Liver (tissue), 9 donors: ENCODE results near the gene CYBRD1. TPM values are rescaled to one million over a fixed set of nuclear protein-coding genes. Genes with fewer than 3 reads are reported as not detected.

Source experiments
- DNase-seq: peaks from one replicate; pipeline ENCODE4 v3.0.0-alpha.2; 2017; ENCODE audit warnings: low spot score
- H3K27ac ChIP-seq, 2 donors: one replicate each; pipeline ENCODE4 v1.7.0; 2013; ENCODE audit warnings: inconsistent platforms in 2 of 2, low read length in 2 of 2, control low read depth in 1 of 2, low read depth in 1 of 2, mild to moderate bottlenecking in 1 of 2
- H3K27me3 ChIP-seq, 4 donors: one replicate each; pipeline versions ENCODE4 v1.6.1 to v1.7.0; 2013; ENCODE audit warnings: low read length in 3 of 4, inconsistent platforms in 1 of 4, mild to moderate bottlenecking in 1 of 4, moderate library complexity in 1 of 4; ENCODE audit not compliant: control insufficient read depth in 4 of 4, insufficient read depth in 4 of 4
- H3K36me3 ChIP-seq, 4 donors: one replicate each; pipeline versions ENCODE4 v1.6.1 to v1.7.0; 2013; ENCODE audit warnings: low read length in 3 of 4, mild to moderate bottlenecking in 3 of 4, low read depth in 1 of 4, moderate library complexity in 1 of 4; ENCODE audit not compliant: control insufficient read depth in 4 of 4, insufficient read depth in 3 of 4
- H3K4me1 ChIP-seq, 4 donors: one replicate each; pipeline versions ENCODE4 v1.6.1 to v1.7.0; 2013; ENCODE audit warnings: low read length in 3 of 4, mild to moderate bottlenecking in 3 of 4, moderate library complexity in 1 of 4; ENCODE audit not compliant: control insufficient read depth in 4 of 4, insufficient read depth in 4 of 4
- H3K4me3 ChIP-seq, 3 donors: one replicate each; pipeline versions ENCODE4 v1.6.1 to v1.7.0; 2013; ENCODE audit warnings: low read length in 3 of 3, control low read depth in 1 of 3, low read depth in 1 of 3, mild to moderate bottlenecking in 1 of 3
- H3K9ac ChIP-seq, 2 donors: one replicate each; pipeline ENCODE4 v1.7.0; 2013; ENCODE audit warnings: low read length in 2 of 2, mild to moderate bottlenecking in 2 of 2, moderate library complexity in 2 of 2, control low read depth in 1 of 2, low read depth in 1 of 2
- H3K9me3 ChIP-seq, 4 donors: one replicate each; pipeline versions ENCODE4 v1.6.1 to v1.7.0; 2013; ENCODE audit warnings: low read length in 3 of 4; ENCODE audit not compliant: control insufficient read depth in 4 of 4
- ATF3 ChIP-seq: IDR thresholded peaks from 2 replicates; pipeline ENCODE4 v1.6.1; 2016; ENCODE audit warnings: antibody characterized with exemption
- CTCF ChIP-seq: fragments of 150-350 bp; IDR thresholded peaks from 2 replicates; pipeline ENCODE4 v1.5.1; 2017; ENCODE audit warnings: improper control_type of control experiment, low read depth, low read length; ENCODE audit not compliant: missing input control
- EGR1 ChIP-seq, 2 donors: IDR thresholded peaks; 2 replicates each; pipeline ENCODE4 v1.6.1; 2016 to 2018; ENCODE audit warnings: antibody characterized with exemption in 2 of 2, low read depth in 2 of 2
- FOXA1 ChIP-seq: IDR thresholded peaks from 2 replicates; pipeline ENCODE4 v1.6.1; 2016; ENCODE audit warnings: antibody characterized with exemption
- FOXA2 ChIP-seq: IDR thresholded peaks from 2 replicates; pipeline ENCODE4 v1.6.1; 2016; ENCODE audit warnings: antibody characterized with exemption
- HNF4A ChIP-seq, 2 donors: conservative IDR thresholded peaks; 2 replicates each; pipeline ENCODE4 v1.6.1; 2016; ENCODE audit warnings: antibody characterized with exemption in 2 of 2, mild to moderate bottlenecking in 2 of 2
- HNF4G ChIP-seq: IDR thresholded peaks from 2 replicates; pipeline ENCODE4 v1.6.1; 2016; ENCODE audit warnings: antibody characterized with exemption
- JUND ChIP-seq, 2 donors: IDR thresholded peaks; 2 replicates each; pipeline ENCODE4 v1.6.1; 2016; ENCODE audit warnings: antibody characterized with exemption in 2 of 2
- MAX ChIP-seq: IDR thresholded peaks from 2 replicates; pipeline ENCODE4 v1.6.1; 2016; ENCODE audit warnings: antibody characterized with exemption
- NR2F2 ChIP-seq: IDR thresholded peaks from 2 replicates; pipeline ENCODE4 v1.6.1; 2016; ENCODE audit warnings: antibody characterized with exemption
- RAD21 ChIP-seq, 2 donors: IDR thresholded peaks; 2 replicates each; pipeline ENCODE4 v1.6.1; 2016; ENCODE audit warnings: antibody characterized with exemption in 2 of 2, mild to moderate bottlenecking in 2 of 2
- REST ChIP-seq: IDR thresholded peaks from 2 replicates; pipeline ENCODE4 v1.6.1; 2016; ENCODE audit warnings: antibody characterized with exemption, mild to moderate bottlenecking
- RXRA ChIP-seq, 2 donors: IDR thresholded peaks; 2 replicates each; pipeline ENCODE4 v1.6.1; 2017 to 2018; ENCODE audit warnings: antibody characterized with exemption in 2 of 2, mild to moderate bottlenecking in 1 of 2
- SP1 ChIP-seq: IDR thresholded peaks from 2 replicates; pipeline ENCODE4 v1.6.1; 2018; ENCODE audit warnings: antibody characterized with exemption, mild to moderate bottlenecking
- TAF1 ChIP-seq: conservative IDR thresholded peaks from 2 replicates; pipeline ENCODE4 v1.6.1; 2016; ENCODE audit warnings: antibody characterized with exemption, mild to moderate bottlenecking
- YY1 ChIP-seq: IDR thresholded peaks from 2 replicates; pipeline ENCODE4 v1.6.1; 2016; ENCODE audit warnings: antibody characterized with exemption, mild to moderate bottlenecking
- WGBS: extraction: QIAGEN DNeasy Blood & Tissue Kit; methylation state at CpG from one replicate; pipeline ENCODE4 v1.1.7; 2013; 5-methylcytosine and 5-hydroxymethylcytosine counted together
- polyA plus RNA-seq, 2 donors: library from polyadenylated mRNA; stranded (reverse) in 1 of 2; unstranded in 1 of 2; fragments of 200-250 nt in 1 of 2; fragments of >200 nt in 1 of 2; fragmentation: Nextera tagmentation in 1 of 2; extraction: Ambion mirVana in 1 of 2; gene quantifications; one replicate each; pipeline versions ENCODE4 v1.2.1 to v1.2.3, GENCODE V29; 2013 to 2015
- total RNA-seq, 2 donors: library from RNA; depleted of rRNA; stranded (reverse); fragments of >200 nt; gene quantifications; one replicate each; pipeline ENCODE4 v1.2.3, GENCODE V29; 2014
- donor health status: healthy.
- donor health status: healthy.
- donor health status: healthy.
- donor health status: healthy.
- donor health status: healthy.

CYBRD1 gene
- total and polyA plus RNA-seq, 4 donors = 5.8 to 51.1 (median 9.4) TPM

- no peak overlapping the region for H3K4me3 ChIP-seq
- H3K36me3 ChIP-seq = no peaks in the 10 kb centered on the region
- H3K9ac ChIP-seq = no peak overlapping the region
- no peak for DNase-seq
- WGBS = 73% methylated on average over 8 of the region's 8 CpGs
- H3K27ac ChIP-seq = no peak overlapping the region
- H3K27me3 ChIP-seq = no peaks in the 10 kb centered on the region
- no peaks in the 10 kb centered on the region for H3K4me1 ChIP-seq
- no peaks in the 10 kb centered on the region for H3K9me3 ChIP-seq
- peak in 1 of 2 donors; percentile 6 for TF ChIP-seq HNF4A (conservative IDR thresholded peaks at IDR 0.05)
- TF ChIP-seq HNF4G = no peak
- TF ChIP-seq YY1 = peak; percentile 39
- TF ChIP-seq RAD21 (IDR thresholded peaks at IDR 0.05) = no peak
- TF ChIP-seq REST = no peak
- peak; percentile 7 for TF ChIP-seq SP1
Measured at GRCh38 chr2:171553858-171554257, 31.6 kb downstream of the CYBRD1 start.

- H3K9ac ChIP-seq = no peak overlapping the region
- TF ChIP-seq JUND (IDR thresholded peaks at IDR 0.05) = no peak
- no peak for TF ChIP-seq HNF4G
- no peak for TF ChIP-seq ATF3
- no peak for TF ChIP-seq TAF1
- no peak for TF ChIP-seq REST
- TF ChIP-seq FOXA2 = no peak
- TF ChIP-seq CTCF = no peak
- TF ChIP-seq FOXA1 = no peak
- TF ChIP-seq SP1 = no peak
- no peak for TF ChIP-seq HNF4A (conservative IDR thresholded peaks at IDR 0.05)
- no peak for TF ChIP-seq RXRA (IDR thresholded peaks at IDR 0.05)
- no peak for TF ChIP-seq EGR1 (IDR thresholded peaks at IDR 0.05; ENCODE audit: low read depth in 2 of 2)
- no peak for TF ChIP-seq RAD21 (IDR thresholded peaks at IDR 0.05)
- TF ChIP-seq NR2F2 = no peak
- TF ChIP-seq MAX = no peak
- H3K27ac ChIP-seq = no peak overlapping the region
Measured at GRCh38 chr2:171554991-171555615, 32.8 kb downstream of the CYBRD1 start.

More at GRCh38 chr2:171554991-171555615, 32.8 kb downstream of the CYBRD1 start:
- Histone ChIP-seq H3K9me3 (no peaks in the 10 kb centered on the region), H3K4me3 (no peak overlapping the region), H3K27me3 (no peaks in the 10 kb centered on the region), H3K36me3 (no peaks in the 10 kb centered on the region), H3K4me1 (no peaks in the 10 kb centered on the region)
- WGBS = 76% methylated on average over 3 of the region's 3 CpGs
- no peak for DNase-seq
